Measurements from ENCODE around the gene DCTPP1. TPM values are rescaled to one million over a fixed set of nuclear protein-coding genes. Genes with fewer than 3 reads are reported as not detected.

The DCTPP1 gene
- total and polyA plus RNA-seq, 2 donors (not counting 3 experiments of a cell fraction or from before 2014, with no cell fraction given) = 68.0 to 88.6 TPM

DNA sequence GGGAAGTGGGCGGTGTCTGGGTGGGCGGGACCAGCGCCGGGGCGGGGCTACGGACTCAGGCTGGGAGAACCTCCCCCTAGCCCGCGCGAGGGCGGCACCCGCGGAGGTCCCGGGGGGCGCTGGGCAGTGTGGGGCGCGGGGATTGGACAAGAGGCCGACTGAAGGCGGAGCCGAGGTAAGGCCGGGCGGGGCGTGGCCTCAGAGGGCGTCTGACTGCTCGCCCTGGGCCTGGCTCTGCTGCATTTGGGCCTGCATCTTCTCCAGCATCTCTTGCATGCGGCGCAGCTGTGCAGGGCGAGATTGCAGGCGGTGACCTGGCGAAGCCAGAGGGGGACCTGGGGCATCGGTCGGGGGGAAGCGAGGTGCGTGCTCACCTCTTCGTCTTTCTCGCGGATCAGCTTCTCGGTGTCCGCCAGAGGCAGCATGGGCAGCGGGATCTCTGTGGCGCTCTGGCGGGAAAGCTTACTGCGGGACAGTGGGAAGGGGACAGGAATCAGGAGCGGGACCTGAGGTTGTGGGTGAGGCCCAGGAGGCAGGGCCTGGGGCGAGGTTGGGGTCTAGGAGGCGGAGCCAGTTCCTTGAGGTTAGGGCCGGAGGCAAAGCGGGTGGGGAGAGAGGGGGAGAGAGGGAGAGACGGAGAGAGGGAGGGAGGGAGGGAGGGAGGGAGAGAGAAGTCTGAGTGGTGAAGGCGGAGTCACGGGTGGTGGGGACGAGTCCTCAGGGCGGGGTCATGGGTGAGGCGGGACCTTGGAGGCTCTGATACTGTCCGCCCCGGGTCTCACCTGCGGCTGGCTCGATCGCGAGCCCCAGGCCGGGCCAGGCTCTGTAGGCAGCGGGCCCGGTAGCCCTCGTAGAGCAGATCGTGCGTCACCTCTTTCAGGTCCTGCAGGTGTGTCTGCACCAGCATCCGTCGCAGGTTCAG lies 51.3 kb downstream of the DCTPP1 start:
- no peaks in the 10 kb centered on the region for H3K27me3 ChIP-seq (ENCODE audit: control insufficient read depth in 2 of 2, insufficient read depth in 2 of 2, low read length in 2 of 2)
- H3K27ac ChIP-seq (ENCODE audit: insufficient read depth, low read depth, low read length) = peak overlapping the region; percentile 98
- FAIRE-seq = peak; percentile 98
- peak overlapping the region; percentile 99 for H2AFZ ChIP-seq (ENCODE audit: low read depth, low read length)
- no peaks in the 10 kb centered on the region for H3K9me1 ChIP-seq (replicated peaks; ENCODE audit: control insufficient read depth, extremely low read depth, insufficient read depth, low read length)
- ChIA-PET CTCF (interaction anchor here (0.9 to 2.0 kb wide), 7 partner anchors 8 to 39 kb away, joined by 3 to 11 read pairs (median 6); partner anchors contain the start of gene ZNF48), POLR2A (interaction anchor here (0.8 to 1.5 kb wide), 2 partner anchors 17 to 21 kb away, joined by 4 to 5 read pairs; partner anchors contain the start of gene ZNF48)
- TF ChIP-seq POLR2A (IDR thresholded peaks at IDR 0.05; ENCODE audit: low read depth, low read length) = peak; percentile 82
- no peak for TF ChIP-seq EZH2 (IDR thresholded peaks at IDR 0.05; ENCODE audit: borderline replicate concordance, low read depth, low read length, severe bottlenecking)
- TF ChIP-seq, protein P1, sequence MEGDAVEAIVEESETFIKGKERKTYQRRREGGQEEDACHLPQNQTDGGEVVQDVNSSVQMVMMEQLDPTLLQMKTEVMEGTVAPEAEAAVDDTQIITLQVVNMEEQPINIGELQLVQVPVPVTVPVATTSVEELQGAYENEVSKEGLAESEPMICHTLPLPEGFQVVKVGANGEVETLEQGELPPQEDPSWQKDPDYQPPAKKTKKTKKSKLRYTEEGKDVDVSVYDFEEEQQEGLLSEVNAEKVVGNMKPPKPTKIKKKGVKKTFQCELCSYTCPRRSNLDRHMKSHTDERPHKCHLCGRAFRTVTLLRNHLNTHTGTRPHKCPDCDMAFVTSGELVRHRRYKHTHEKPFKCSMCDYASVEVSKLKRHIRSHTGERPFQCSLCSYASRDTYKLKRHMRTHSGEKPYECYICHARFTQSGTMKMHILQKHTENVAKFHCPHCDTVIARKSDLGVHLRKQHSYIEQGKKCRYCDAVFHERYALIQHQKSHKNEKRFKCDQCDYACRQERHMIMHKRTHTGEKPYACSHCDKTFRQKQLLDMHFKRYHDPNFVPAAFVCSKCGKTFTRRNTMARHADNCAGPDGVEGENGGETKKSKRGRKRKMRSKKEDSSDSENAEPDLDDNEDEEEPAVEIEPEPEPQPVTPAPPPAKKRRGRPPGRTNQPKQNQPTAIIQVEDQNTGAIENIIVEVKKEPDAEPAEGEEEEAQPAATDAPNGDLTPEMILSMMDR (IDR thresholded peaks at IDR 0.05; ENCODE audit: extremely low read depth in 1 of 2, insufficient read depth in 1 of 2, low read depth in 1 of 2, low read length in 2 of 2) = peak; percentile 6 to 34
- peaks cover 12% of the 10 kb centered on the region for H3K4me1 ChIP-seq (ENCODE audit: control insufficient read depth, extremely low read depth, insufficient read depth, low read length)
- intact Hi-C loops (cut with micrococcal nuclease) (loop anchor here (1.0 kb wide), 3 partner anchors 8 to 22 kb away; partner anchors contain the start of genes TBC1D10B and ZNF48), dilution Hi-C loops (cut with MboI; ENCODE audit: extremely low pct_ligation_motif_present, low sequenced_read_pairs) (no loop called here)
- peak; percentile 99 for DNase-seq (ENCODE audit: low read depth, low spot score)
- H3K9me3 ChIP-seq (replicated peaks; ENCODE audit: control insufficient read depth, insufficient read depth, low read length) = no peaks in the 10 kb centered on the region
- no peaks in the 10 kb centered on the region for H3K79me2 ChIP-seq (ENCODE audit: control insufficient read depth, insufficient read depth, low read length)
- peak overlapping the region; percentile 88 for H3K4me2 ChIP-seq (ENCODE audit: insufficient read depth, low read length)
- no peaks in the 10 kb centered on the region for H4K20me1 ChIP-seq (replicated peaks; ENCODE audit: control insufficient read depth, extremely low read depth, insufficient read depth, low read length)
- peak overlapping the region; percentile 61 to 83 (median 71) for H3K4me3 ChIP-seq (replicated peaks in 1 of 3; ENCODE audit: insufficient read depth in 1 of 3, low read depth in 1 of 3, low read length in 3 of 3)
- no TSS peak for BruUV-seq (replicated peaks)
- no peaks in the 10 kb centered on the region for H3K36me3 ChIP-seq (ENCODE audit: control insufficient read depth in 2 of 2, extremely low read depth in 1 of 2, insufficient read depth in 2 of 2, low read length in 2 of 2)
- peak overlapping the region; percentile 92 for H3K9ac ChIP-seq (replicated peaks; ENCODE audit: extremely low read depth, insufficient read depth, low read length)

Data from endothelial cell of umbilical vein (primary cell).